GM19238 (cell line): Measurements from ENCODE around the gene OR2D3.
"Not testable (repeated sequence)": the region's sequence is repeated elsewhere in the genome, so short reads cannot be mapped to it uniquely, and the experiment has no call there.

ENCODE experiments used
- DNase-seq: peaks from one replicate; pipeline ENCODE4 v3.0.0; 2011; ENCODE audit warnings: low spot score; ENCODE audit not compliant: insufficient read length

Gene OR2D3, protein sequence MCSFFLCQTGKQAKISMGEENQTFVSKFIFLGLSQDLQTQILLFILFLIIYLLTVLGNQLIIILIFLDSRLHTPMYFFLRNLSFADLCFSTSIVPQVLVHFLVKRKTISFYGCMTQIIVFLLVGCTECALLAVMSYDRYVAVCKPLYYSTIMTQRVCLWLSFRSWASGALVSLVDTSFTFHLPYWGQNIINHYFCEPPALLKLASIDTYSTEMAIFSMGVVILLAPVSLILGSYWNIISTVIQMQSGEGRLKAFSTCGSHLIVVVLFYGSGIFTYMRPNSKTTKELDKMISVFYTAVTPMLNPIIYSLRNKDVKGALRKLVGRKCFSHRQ

DNA sequence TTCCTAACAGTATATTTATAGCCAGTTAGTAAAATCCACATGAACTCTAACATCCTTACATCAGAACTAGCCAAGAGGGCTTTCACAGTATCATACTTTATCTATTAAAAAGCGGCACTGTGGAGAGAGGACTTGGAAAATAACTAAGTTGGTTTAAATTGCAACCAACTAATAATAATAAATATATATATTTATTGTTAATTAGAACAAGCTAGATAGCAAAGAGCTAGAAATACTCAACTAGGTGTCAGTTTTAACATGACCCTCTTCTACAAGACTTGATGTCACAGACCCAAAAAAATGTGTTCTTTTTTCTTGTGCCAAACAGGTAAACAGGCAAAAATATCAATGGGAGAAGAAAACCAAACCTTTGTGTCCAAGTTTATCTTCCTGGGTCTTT, at the start of gene OR2D3:
OR2D3 (plus strand) TSS at position 301 of the 400 bp plus-strand sequence; CDS start at position 301, 0 bp downstream.
- no peak for DNase-seq

DNA sequence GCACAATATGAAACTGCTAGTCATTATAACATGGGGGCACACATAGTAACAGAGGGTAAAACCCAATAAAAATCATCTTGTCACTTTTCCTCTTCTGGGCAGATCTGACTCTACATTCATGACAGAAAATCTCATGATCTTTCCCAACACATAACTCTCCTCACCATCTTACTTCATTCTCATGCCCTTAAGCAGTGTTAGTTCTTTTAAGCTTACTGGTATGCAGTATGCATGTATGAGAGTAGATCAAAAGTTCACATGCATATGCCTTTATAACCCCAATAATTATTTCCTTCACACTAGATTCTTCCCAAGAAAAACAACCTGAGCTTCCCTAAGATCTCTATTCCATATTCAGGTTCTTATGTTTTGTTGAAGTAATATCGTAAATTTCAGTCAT, 49.5 kb upstream of the OR2D3 start:
- no peak for DNase-seq

DNA sequence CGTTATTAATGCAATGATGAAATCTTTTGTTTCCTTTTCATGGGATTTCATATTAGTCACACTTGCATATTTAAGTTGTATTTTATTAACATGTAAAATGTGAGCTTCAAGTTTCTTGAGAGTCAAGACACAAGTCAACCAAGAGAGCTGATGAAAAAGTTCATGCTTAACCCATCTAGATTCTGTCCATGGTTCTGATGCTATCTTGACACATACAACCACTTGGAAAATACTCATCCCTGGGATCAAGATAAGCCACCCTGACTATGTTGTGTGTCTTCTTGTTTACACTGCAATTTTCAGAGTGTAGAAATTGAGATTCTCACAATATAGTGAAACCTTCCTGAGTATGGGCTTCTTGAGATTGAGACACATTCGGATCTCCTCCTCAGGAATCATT, 45.0 kb upstream of the OR2D3 start:
- DNase-seq = no peak

DNA sequence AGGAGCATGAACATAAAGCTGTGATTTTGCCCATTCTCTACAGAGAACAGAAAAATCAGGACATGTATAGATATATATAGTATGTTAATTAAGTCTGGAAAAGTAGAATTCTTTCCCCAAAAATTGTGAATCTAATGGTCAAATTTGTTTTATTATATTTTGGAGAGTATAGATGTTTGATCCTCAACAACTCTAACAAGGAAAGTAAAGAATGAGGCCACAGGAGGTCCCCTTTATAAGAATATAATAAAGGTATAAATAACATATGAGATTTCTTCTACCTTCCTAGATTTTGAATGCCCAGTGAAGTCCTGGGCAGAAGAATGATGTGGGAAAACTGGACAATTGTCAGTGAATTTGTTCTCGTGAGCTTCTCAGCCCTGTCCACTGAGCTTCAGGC, 44.5 kb upstream of the OR2D3 start, which contains the start of gene OR10A4:
OR10A4 (plus strand) TSS at position 301 of the 400 bp plus-strand sequence; CDS start at position 324, 23 bp downstream.
- DNase-seq = no peak

DNA sequence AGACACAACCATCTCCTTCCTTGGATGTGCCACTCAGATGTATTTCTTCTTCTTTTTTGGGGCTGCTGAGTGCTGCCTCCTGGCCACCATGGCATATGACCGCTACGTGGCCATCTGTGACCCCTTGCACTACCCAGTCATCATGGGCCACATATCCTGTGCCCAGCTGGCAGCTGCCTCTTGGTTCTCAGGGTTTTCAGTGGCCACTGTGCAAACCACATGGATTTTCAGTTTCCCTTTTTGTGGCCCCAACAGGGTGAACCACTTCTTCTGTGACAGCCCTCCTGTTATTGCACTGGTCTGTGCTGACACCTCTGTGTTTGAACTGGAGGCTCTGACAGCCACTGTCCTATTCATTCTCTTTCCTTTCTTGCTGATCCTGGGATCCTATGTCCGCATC, 43.9 kb upstream of the OR2D3 start:
- DNase-seq = no peak

DNA sequence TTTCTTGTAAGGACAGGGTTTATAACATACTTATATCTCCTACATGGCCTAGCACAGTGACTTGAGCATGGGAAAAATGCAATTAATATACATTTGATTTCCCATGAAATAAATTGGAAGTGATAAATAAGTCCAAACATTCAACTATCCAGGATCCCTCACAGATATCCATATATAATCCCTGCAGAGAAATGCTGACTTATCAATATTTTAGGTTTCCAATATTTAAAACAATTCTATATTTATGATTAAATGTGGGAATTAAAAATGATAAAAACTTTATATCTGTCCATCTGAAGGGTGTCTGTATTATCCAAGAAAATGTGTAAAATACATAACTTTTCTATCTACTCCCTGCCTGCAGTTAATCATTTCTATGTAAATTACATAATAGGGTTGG, 38.1 kb upstream of the OR2D3 start:
- DNase-seq = no peak

DNA sequence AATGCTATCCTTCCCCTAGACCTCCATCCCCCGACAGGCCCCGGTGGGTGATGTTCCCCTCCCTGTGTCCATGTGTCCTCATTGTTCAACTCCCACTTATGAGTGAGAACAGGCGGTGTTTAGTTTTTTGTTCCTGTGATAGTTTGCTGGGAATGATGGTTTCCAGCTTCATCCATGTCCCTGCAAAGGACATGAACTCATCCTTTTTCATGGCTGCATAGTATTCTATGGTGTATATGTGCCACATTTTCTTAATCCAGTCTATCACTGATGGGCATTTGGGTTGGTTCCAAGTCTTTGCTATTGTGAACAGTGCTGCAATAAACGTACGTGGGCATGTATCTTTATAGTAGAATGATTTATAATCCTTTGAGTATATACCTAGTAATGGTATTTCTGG, 33.1 kb upstream of the OR2D3 start:
- DNase-seq = not testable (repeated sequence)

DNA sequence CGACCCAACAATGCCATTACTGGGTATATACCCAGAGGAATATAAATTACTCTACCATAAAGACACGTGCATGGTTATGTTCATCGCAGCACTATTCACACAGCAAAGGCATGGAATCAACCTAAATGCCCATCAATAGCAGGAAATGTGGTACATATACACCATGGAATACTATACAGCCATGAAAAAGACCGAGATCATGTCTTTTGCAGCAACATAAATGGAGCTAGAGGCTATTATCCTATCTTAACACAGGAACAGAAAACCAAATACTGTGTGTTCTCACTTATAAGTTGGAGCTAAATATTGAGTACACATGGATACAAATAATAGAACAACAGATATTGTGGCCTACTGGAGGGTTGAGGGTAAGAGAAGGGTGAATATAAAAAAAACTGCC, 32.0 kb upstream of the OR2D3 start:
- no peak for DNase-seq

DNA sequence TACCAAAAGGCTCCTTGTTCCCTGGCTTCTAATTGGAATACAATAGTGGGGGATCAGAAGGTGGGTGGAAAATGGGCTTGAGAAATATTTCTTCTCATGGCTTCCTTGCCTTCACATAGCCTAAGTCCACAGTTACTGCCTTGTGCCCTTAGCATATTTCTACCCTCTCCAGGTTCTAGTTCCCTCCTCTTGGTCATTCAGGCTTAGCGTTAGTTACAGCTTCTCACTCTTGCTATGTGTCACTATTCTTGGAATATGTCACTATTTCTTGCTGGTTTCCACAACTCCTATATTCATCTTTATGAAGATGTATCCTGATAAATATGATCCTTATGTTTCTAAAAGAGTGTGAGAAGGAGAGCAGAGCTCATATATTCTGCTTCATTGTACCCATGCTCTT, 31.0 kb upstream of the OR2D3 start:
- DNase-seq = no peak

DNA sequence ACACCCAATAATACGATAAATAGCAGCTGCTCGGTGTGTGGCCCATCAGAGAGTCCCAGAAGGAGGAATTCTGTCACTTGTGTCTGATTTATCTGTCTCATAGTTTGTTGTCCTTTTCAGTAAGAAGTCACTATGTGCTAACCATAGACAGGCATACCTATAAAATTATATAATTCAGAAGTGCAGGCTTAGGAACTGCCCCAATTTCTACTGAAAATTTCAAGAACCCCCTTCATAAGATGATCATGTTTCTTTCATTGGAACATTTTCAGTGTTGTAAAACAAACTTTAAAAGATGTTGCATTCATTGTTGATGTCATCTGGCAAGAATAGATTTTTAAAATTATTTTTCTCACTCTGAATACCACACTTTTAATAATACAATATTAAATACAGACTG, 28.4 kb upstream of the OR2D3 start, which contains the start of gene OR2D2:
OR2D2 (minus strand) TSS at position 101 of the 400 bp plus-strand sequence; CDS start at position 101, 0 bp downstream.
- no peak for DNase-seq

DNA sequence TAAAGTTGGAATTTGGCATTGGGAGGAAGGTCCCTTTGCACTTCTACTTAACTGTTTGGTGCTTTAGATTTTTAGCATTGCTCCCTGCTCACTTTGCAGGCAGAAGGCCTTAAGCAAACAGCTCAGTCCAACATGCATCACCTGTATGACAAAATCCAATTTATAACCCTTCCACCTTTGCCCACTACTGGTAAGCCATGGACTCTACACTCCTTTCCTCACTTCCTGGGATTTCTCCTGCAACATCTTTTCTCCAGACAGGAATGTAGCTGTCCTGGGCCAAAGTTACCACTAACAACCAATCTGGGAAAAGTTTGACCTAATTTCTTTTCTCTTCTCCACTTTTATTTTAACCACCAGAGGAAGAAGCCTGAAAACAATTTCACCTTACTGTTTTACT, 26.7 kb upstream of the OR2D3 start:
- DNase-seq = no peak

DNA sequence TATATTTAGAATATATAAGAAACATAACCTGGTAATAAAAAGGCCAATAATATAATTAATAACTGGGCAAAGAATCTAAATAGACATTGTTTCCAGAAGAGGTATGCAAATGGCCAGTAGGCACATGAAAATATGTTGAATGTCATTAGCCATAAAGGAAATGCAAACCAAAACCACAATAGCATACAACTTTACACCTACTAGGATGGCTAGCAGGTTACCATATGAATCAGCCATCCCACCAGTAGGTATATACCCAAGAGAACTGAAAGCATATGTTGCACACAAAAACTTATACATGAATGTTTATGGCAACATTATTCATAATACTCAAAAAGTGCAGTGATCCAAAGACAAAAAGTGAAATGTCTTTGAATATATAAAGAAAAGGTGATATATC, 25.8 kb upstream of the OR2D3 start:
- no peak for DNase-seq

DNA sequence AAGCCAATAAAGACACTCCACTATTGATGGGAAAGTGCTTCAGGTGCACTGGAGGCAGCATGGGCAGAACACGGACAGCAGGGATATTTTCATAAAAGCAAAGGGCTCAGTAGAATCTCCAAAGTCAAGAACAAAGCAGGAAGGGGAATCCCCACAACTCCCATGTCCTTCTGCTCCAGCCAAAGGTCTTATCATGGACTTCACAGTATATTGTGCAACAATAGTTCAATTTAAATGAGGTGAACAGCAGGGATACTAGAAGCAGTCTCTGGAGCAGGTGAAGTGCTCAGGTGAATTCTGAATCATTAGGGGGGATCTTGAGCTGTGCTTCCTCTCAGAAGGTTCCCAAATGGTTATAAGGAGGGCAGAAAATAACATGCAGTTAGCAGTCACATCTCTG, 21.9 kb upstream of the OR2D3 start:
- no peak for DNase-seq

DNA sequence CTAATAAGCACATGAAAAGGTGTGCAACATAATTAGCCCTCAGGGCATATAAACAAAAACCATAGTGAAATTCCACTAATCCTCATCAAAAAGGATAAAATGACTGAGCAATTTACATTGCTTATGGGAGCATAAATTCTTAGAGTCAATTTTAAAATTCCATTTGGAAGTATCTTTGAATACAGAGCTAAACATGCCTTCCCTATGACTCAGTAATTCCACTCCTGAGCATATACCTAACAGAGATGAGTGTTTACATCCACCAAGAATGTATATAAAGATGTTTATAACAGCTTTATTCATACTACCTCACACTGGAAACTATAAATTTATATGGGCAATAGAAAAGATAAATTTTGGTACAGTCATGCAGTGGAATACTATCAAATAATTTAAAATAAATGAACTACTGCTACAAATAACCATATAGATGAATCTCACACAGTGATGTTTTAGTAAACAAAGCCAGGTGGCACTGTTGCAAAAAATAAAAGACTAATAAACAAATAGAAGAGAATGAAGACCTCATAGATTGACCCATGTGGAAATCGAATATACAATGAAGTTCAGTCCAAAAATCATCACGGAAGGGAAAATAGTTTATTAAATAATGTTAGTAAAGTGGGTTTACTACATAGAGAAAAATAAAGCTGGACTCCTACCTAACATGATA, 20.3 kb upstream of the OR2D3 start:
- DNase-seq = no peak

DNA sequence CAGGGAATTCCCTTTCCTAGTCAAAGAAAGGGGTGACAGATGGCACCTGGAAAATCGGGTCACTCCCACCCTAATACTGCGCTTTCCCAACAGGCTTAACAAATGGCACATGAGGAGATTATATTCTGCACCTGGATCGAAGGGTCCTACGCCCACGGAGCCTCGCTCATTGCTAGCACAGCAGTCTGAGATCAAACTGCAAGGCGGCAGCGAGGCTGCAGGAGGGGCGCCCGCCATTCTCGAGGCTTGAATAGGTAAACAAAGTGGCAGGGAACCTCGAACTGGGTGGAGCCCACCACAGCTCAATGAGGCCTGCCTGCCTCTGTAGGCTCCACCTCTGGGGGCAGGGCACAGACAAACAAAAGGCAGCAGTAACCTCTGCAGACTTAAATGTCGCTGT, 16.0 kb upstream of the OR2D3 start:
- not testable (repeated sequence) for DNase-seq

DNA sequence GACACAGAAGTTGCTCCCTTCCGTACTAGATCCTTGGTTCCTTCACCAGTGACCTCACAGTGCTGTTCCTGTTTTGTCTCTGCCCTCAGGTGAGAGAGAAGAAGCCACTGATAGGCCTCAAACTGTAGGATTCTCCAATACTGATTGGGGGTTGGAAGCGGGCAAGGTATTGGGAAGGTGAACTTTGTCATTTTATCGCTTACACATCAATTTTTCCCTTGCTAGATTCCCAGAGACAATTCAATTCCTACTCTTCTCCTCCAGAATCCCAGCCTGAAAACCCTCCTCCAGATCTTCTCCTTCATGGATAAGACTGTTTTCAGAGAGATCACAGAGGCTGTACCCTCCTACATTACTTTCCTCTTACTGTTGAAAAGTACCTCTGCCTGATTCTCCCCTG, 9.4 kb upstream of the OR2D3 start:
- no peak for DNase-seq

DNA sequence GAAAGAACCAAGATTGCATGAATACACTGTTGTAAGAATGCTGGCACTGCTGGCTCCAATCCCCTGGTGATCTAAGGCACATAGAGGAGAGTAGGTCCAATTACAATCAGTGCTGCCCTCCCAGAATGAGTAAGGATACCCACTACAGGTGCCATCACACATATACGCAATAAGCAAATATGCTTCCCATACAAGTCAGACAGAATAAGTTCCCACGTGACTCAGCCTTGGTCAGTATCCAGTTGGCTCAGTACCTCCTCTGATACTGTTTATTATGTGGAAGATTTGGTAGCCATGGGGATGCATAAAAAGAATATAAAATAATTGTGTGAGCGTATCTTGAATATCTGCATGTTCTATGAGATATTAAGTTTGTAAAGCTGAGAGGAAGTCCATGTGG, 8.9 kb upstream of the OR2D3 start:
- no peak for DNase-seq

DNA sequence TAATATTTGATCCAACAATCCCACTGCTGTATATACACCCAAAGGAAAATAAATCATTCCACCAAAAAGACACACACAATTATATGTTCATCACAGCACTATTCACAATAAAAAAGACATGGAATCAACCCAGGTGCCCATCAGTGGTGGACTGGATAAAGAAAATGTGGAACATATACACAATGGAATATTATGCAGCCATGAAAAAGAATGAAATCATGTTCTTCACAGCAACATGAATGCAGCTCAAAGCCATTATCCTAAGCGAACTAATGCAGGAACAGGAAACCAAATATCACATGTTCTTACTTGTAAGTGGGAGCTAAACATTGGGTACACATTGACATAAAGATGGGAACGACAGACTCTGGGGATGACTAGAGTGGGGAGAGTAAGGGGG, 1.1 kb upstream of the OR2D3 start:
- DNase-seq = no peak

DNA sequence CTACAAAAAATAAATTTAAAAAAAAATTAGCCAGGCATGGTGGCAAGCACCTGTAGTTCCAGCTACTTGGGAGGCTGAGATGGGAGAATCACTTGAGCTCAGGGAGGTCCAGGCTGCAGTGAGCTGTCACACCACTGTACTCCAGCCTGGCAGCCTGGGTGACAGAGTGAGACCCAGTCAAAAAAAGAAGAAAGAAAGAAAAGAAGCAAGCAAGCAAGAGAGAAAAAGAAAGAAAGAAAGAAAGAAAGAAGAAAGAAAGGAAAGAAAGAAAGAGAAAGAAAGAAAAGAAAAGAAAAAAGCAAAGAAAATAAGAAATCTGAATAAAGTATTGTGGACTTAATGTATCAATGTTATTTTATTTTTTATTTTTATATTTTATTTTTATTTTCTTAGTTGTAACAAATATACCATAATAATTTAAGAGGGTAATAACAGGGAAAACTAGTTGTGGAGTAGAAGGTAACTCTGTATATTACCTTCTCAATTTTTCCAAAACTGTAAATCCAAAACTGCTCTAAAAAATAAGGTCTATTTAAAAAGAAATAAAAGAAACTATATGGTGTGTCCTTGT, 4.3 kb downstream of the OR2D3 start:
- no peak for DNase-seq

DNA sequence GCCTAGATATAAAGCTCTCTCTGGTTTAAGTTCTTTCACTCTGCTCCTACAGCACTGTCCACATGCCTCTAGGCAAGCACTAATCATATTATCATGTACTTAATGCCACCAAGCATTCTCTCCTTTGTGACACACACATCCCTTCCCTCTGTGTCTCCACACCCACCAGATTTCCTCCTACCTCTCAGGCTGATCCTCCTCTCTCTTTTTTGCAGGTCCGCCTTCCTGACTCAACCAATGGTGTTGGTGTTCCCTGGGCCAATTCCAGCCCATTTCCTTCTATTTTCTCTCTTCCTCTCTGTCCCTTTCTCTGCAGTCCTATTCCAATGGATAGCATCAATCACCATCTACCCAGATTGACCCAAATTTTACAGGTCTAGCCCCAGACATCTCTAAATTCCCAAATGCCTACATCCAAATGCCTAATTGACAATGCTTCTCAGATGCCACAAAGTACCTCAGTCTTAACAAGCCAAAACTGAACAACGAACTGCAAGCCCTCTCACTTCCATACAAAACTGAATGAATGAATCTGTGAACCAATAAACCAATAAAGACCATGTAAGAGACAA, 4.9 kb downstream of the OR2D3 start:
- no peak for DNase-seq

DNA sequence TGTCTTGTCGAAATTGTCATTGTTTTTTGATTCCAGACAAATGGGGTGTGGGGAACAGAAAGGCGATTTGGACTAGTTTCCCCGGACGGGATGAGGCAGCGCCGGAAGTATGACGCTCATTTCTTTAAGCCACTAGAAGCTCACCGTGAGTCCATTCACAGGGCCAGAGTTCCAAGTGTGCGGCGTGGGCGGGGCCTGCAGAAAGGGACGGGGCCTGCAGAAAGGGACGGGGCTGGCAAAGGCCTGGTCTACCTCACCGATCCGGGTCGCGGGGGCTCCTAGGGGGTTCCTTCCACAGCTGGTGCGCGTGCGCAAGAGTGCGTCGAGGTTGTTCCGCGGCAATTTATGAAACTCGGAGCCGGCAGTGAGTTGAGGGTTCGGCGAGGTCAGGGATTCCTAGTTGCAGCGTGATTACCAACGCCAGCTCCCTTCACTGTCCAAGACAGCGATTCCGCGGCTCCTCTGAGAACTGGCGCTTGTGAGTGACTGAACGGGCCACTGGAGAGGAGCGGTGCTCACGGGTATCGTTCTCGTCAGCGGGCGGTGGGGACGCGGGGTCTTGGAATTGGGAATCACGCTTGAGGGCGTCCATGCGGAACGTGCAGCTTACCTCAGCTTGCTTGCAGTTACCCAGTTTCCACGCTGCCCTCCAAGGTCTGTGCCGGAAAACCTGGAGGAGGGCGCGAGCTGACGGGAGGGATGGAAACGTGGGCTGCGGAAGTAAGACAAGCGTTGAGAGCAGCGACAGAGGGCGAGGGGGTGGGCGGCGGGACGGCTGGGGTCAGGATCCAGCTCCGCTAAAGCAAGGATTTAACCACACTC, 5.6 kb downstream of the OR2D3 start, which contains the start of gene ZNF215:
ZNF215 (plus strand) TSS at position 219 of the 822 bp plus-strand sequence. CDS start 5,847 bp downstream, outside the sequence.
- DNase-seq = peak; percentile 46
